Measurements from ENCODE around the gene ENG. TPM values are rescaled to one million over a fixed set of nuclear protein-coding genes. Genes with fewer than 3 reads are reported as not detected.

ENG gene
- total and polyA plus RNA-seq, 2 of the 8 experiments (the other 6 are each of a cell fraction or from before 2014, with no cell fraction given): 1.8 to 4.4 TPM

GRCh38 chr9:127816362-127816725 is 38.1 kb downstream of the ENG start (continued):
- TF ChIP-seq ATF2 (IDR thresholded peaks at IDR 0.05; ENCODE audit: low read length): no peak
- no peak for TF ChIP-seq KDM5A (IDR thresholded peaks at IDR 0.05; ENCODE audit: low read length)
- no peak; the same call in 1 of the 2 replicates for TF ChIP-seq POLR2AphosphoS5 (IDR thresholded peaks at IDR 0.05; ENCODE audit: low read depth, low read length)
- TF ChIP-seq, protein P1, sequence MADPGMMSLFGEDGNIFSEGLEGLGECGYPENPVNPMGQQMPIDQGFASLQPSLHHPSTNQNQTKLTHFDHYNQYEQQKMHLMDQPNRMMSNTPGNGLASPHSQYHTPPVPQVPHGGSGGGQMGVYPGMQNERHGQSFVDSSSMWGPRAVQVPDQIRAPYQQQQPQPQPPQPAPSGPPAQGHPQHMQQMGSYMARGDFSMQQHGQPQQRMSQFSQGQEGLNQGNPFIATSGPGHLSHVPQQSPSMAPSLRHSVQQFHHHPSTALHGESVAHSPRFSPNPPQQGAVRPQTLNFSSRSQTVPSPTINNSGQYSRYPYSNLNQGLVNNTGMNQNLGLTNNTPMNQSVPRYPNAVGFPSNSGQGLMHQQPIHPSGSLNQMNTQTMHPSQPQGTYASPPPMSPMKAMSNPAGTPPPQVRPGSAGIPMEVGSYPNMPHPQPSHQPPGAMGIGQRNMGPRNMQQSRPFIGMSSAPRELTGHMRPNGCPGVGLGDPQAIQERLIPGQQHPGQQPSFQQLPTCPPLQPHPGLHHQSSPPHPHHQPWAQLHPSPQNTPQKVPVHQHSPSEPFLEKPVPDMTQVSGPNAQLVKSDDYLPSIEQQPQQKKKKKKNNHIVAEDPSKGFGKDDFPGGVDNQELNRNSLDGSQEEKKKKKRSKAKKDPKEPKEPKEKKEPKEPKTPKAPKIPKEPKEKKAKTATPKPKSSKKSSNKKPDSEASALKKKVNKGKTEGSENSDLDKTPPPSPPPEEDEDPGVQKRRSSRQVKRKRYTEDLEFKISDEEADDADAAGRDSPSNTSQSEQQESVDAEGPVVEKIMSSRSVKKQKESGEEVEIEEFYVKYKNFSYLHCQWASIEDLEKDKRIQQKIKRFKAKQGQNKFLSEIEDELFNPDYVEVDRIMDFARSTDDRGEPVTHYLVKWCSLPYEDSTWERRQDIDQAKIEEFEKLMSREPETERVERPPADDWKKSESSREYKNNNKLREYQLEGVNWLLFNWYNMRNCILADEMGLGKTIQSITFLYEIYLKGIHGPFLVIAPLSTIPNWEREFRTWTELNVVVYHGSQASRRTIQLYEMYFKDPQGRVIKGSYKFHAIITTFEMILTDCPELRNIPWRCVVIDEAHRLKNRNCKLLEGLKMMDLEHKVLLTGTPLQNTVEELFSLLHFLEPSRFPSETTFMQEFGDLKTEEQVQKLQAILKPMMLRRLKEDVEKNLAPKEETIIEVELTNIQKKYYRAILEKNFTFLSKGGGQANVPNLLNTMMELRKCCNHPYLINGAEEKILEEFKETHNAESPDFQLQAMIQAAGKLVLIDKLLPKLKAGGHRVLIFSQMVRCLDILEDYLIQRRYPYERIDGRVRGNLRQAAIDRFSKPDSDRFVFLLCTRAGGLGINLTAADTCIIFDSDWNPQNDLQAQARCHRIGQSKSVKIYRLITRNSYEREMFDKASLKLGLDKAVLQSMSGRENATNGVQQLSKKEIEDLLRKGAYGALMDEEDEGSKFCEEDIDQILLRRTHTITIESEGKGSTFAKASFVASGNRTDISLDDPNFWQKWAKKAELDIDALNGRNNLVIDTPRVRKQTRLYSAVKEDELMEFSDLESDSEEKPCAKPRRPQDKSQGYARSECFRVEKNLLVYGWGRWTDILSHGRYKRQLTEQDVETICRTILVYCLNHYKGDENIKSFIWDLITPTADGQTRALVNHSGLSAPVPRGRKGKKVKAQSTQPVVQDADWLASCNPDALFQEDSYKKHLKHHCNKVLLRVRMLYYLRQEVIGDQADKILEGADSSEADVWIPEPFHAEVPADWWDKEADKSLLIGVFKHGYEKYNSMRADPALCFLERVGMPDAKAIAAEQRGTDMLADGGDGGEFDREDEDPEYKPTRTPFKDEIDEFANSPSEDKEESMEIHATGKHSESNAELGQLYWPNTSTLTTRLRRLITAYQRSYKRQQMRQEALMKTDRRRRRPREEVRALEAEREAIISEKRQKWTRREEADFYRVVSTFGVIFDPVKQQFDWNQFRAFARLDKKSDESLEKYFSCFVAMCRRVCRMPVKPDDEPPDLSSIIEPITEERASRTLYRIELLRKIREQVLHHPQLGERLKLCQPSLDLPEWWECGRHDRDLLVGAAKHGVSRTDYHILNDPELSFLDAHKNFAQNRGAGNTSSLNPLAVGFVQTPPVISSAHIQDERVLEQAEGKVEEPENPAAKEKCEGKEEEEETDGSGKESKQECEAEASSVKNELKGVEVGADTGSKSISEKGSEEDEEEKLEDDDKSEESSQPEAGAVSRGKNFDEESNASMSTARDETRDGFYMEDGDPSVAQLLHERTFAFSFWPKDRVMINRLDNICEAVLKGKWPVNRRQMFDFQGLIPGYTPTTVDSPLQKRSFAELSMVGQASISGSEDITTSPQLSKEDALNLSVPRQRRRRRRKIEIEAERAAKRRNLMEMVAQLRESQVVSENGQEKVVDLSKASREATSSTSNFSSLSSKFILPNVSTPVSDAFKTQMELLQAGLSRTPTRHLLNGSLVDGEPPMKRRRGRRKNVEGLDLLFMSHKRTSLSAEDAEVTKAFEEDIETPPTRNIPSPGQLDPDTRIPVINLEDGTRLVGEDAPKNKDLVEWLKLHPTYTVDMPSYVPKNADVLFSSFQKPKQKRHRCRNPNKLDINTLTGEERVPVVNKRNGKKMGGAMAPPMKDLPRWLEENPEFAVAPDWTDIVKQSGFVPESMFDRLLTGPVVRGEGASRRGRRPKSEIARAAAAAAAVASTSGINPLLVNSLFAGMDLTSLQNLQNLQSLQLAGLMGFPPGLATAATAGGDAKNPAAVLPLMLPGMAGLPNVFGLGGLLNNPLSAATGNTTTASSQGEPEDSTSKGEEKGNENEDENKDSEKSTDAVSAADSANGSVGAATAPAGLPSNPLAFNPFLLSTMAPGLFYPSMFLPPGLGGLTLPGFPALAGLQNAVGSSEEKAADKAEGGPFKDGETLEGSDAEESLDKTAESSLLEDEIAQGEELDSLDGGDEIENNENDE (IDR thresholded peaks at IDR 0.05; ENCODE audit: insufficient replicate concordance, low read length): no peak
- no peak for TF ChIP-seq FOSL1 (IDR thresholded peaks at IDR 0.05; ENCODE audit: insufficient read depth, low read depth, low read length)
- TF ChIP-seq MAFK (IDR thresholded peaks at IDR 0.05; ENCODE audit: low read depth, low read length): no peak
- TF ChIP-seq BACH1 (IDR thresholded peaks at IDR 0.05; ENCODE audit: low read length): no peak
- TF ChIP-seq GTF2F1 (IDR thresholded peaks at IDR 0.05; ENCODE audit: borderline replicate concordance, low read depth, low read length): no peak
- TF ChIP-seq SIN3A (conservative IDR thresholded peaks at IDR 0.05 in 1 of 2, IDR thresholded peaks at IDR 0.05 in 1 of 2; ENCODE audit: low read depth in 1 of 2, low read length in 2 of 2): no peak
- TF ChIP-seq SP4 (IDR thresholded peaks at IDR 0.05; ENCODE audit: low read length): no peak
